Smooth muscle cell (in vitro differentiated cells): ENCODE data around the gene ZBTB43. TPM values are rescaled to one million over a fixed set of nuclear protein-coding genes. Genes with fewer than 3 reads are reported as not detected.

ENCODE experiments used
- DNase-seq: peaks from one replicate; lab custom pipeline; 2025; ENCODE audit not compliant: unreplicated experiment; lab: John Stamatoyannopoulos, UW
- H2AFZ ChIP-seq: fragments of 200-600 bp; sonication (generic); 2 replicates; pipeline ENCODE4 v1.6.0; 2016; ENCODE audit warnings: antibody characterized with exemption, low read depth, mild to moderate bottlenecking
- H3F3A ChIP-seq: fragments of 200-600 bp; sonication (generic); 2 replicates; pipeline ENCODE4 v1.6.0; 2017; ENCODE audit warnings: antibody characterized with exemption, low read depth
- H3K27ac ChIP-seq: fragments of 200-600 bp; sonication (generic); 2 replicates; pipeline ENCODE4 v1.5.1; 2016; ENCODE audit warnings: low read depth, mild to moderate bottlenecking
- H3K27me3 ChIP-seq: fragments of 200-600 bp; sonication (generic); 2 replicates; pipeline ENCODE4 v1.6.1; 2016; ENCODE audit warnings: low read depth, mild to moderate bottlenecking
- H3K36me3 ChIP-seq: fragments of 200-600 bp; sonication (generic); 2 replicates; pipeline ENCODE4 v1.5.1; 2016; ENCODE audit warnings: low read depth
- H3K4me1 ChIP-seq: fragments of 200-600 bp; sonication (generic); 2 replicates; pipeline ENCODE4 v1.5.1; 2016; ENCODE audit warnings: low read depth
- H3K4me2 ChIP-seq: fragments of 200-600 bp; sonication (generic); 2 replicates; pipeline ENCODE4 v1.6.0; 2016; ENCODE audit warnings: mild to moderate bottlenecking
- H3K4me3 ChIP-seq: fragments of 200-600 bp; sonication (generic); 2 replicates; pipeline ENCODE4 v1.5.1; 2016; ENCODE audit warnings: mild to moderate bottlenecking
- H3K79me2 ChIP-seq: fragments of 200-600 bp; sonication (generic); 2 replicates; pipeline ENCODE4 v1.6.0; 2016; ENCODE audit warnings: low read depth, mild to moderate bottlenecking
- H3K9ac ChIP-seq: fragments of 200-600 bp; sonication (generic); 2 replicates; pipeline ENCODE4 v1.6.0; 2016; ENCODE audit warnings: low read depth
- H3K9me3 ChIP-seq: fragments of 200-600 bp; sonication (generic); replicated peaks from 2 replicates; pipeline ENCODE4 v1.5.1; 2016; ENCODE audit warnings: low read depth
- H4K20me1 ChIP-seq: fragments of 200-600 bp; sonication (generic); 2 replicates; pipeline ENCODE4 v1.6.0; 2016; ENCODE audit warnings: low read depth
- CTCF ChIP-seq: fragments of 200-600 bp; sonication (generic); IDR thresholded peaks from 2 replicates; pipeline ENCODE4 v1.5.1; 2017; ENCODE audit warnings: borderline replicate concordance, mild to moderate bottlenecking, antibody characterized with exemption; ENCODE audit not compliant: insufficient read depth, poor library complexity, severe bottlenecking
- WGBS: methylation state at CpG from one replicate; pipeline ENCODE4 v1.1.7; 2016; ENCODE audit warnings: low lambda C conversion rate; 5-methylcytosine and 5-hydroxymethylcytosine counted together
- polyA plus RNA-seq: library from polyadenylated mRNA; unstranded; fragments of >200 nt; fragmentation: Nextera tagmentation; extraction: Ambion mirVana; gene quantifications from 2 replicates; pipeline ENCODE4 v1.2.1, GENCODE V29; 2016
- total RNA-seq: library from RNA; depleted of rRNA; stranded (reverse); fragments of >200 nt; gene quantifications from 2 replicates; pipeline ENCODE4 v1.2.3, GENCODE V29; 2014

ZBTB43 gene
- total and polyA plus RNA-seq, 2 experiments from 2014 or later: 11.5 to 12.3 TPM

GRCh38 chr9:126880226-126880946, 75.5 kb downstream of the ZBTB43 start:
- peaks cover 47% of the 10 kb centered on the region for H3K79me2 ChIP-seq
- H3K4me3 ChIP-seq: no peak overlapping the region
- H3K36me3 ChIP-seq: peaks cover 11% of the 10 kb centered on the region
- H3K27ac ChIP-seq: no peak overlapping the region
- H3K4me1 ChIP-seq: peaks cover 8% of the 10 kb centered on the region
- TF ChIP-seq CTCF: no peak
- H3F3A ChIP-seq: peaks cover 8% of the 10 kb centered on the region
- no peak overlapping the region for H3K9ac ChIP-seq
- no peaks in the 10 kb centered on the region for H3K9me3 ChIP-seq
- H2AFZ ChIP-seq: no peak overlapping the region
- no peaks in the 10 kb centered on the region for H3K27me3 ChIP-seq
- H4K20me1 ChIP-seq: peaks cover 98% of the 10 kb centered on the region
- 98% methylated on average over 23 of the region's 23 CpGs for WGBS
- H3K4me2 ChIP-seq: no peak overlapping the region
- DNase-seq: no peak

DNA sequence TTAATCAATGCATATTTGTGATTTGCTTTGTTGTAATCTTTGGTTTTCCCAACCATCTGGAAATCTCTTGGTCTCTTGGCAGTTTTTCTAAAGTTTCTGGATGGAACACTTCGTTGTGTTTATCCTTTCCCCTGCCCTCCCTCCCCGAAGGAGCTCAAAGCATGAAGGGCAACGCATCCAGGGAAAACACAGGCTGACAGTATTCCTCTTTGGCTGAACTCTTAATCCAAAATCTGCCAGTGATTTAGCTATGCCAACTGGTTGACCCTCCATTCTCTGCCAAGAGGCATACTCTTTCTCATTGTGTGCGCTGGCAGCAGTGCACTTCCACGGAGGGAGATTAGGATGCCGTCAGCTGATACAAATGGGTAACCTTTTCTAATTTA, 76.1 kb downstream of the ZBTB43 start:
- H3K4me3 ChIP-seq: no peak overlapping the region
- H2AFZ ChIP-seq: no peak overlapping the region
- H3K79me2 ChIP-seq: peaks cover 47% of the 10 kb centered on the region
- H3K4me2 ChIP-seq: no peak overlapping the region
- H3K9ac ChIP-seq: no peak overlapping the region
- H3K36me3 ChIP-seq: peaks cover 11% of the 10 kb centered on the region
- no peaks in the 10 kb centered on the region for H3K27me3 ChIP-seq
- 97% methylated on average over 6 of the region's 6 CpGs for WGBS
- no peaks in the 10 kb centered on the region for H3K9me3 ChIP-seq
- H3F3A ChIP-seq: peaks cover 4% of the 10 kb centered on the region
- TF ChIP-seq CTCF: no peak
- no peak overlapping the region for H3K27ac ChIP-seq
- peaks cover 8% of the 10 kb centered on the region for H3K4me1 ChIP-seq
- peaks cover 97% of the 10 kb centered on the region for H4K20me1 ChIP-seq
- no peak for DNase-seq

DNA sequence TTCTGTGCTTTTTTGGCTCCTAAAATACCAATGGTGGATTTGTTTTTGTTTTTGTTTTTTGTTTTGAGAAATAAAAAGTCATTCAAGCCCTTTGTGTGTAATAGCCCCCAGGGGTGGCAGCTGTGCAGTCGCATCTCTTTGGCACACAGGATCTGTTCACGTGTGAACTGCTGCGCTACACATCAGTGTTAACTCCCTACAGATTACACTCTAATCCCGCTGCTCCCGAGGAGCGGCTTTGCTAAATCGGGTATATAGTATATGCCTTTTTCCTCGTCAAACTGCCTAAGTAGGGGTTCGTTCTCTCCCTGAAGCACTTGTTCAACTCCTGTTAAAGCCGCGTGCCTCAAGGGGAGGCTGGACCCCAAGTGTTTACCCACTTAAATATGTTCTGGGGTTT, 77.9 kb downstream of the ZBTB43 start:
- H4K20me1 ChIP-seq: peaks cover 80% of the 10 kb centered on the region
- no peaks in the 10 kb centered on the region for H3K27me3 ChIP-seq
- H3K4me2 ChIP-seq: no peak overlapping the region
- peaks cover 31% of the 10 kb centered on the region for H3K79me2 ChIP-seq
- DNase-seq: no peak
- H3K9me3 ChIP-seq: no peaks in the 10 kb centered on the region
- H2AFZ ChIP-seq: no peak overlapping the region
- H3K27ac ChIP-seq: no peak overlapping the region
- 90% methylated on average over 11 of the region's 11 CpGs for WGBS
- H3K4me1 ChIP-seq: peaks cover 8% of the 10 kb centered on the region
- peaks cover 11% of the 10 kb centered on the region for H3K36me3 ChIP-seq
- no peak for TF ChIP-seq CTCF
- no peaks in the 10 kb centered on the region for H3F3A ChIP-seq
- no peak overlapping the region for H3K9ac ChIP-seq
- no peak overlapping the region for H3K4me3 ChIP-seq

- Histone ChIP-seq H3K9me3 (no peaks in the 10 kb centered on the region), H3K79me2 (peaks cover 23% of the 10 kb centered on the region), H3K27ac (no peak overlapping the region), H3K4me3 (no peak overlapping the region), H3K4me1 (peaks cover 8% of the 10 kb centered on the region), H4K20me1 (peaks cover 72% of the 10 kb centered on the region), H3K36me3 (peaks cover 11% of the 10 kb centered on the region), H3K4me2 (no peak overlapping the region), H3K9ac (no peak overlapping the region), H2AFZ (no peak overlapping the region), H3F3A (no peaks in the 10 kb centered on the region), H3K27me3 (no peaks in the 10 kb centered on the region)
- DNase-seq: no peak
- WGBS: 85% methylated on average over 15 of the region's 15 CpGs
- TF ChIP-seq CTCF: no peak
Observed at GRCh38 chr9:126883636-126884035, 78.8 kb downstream of the ZBTB43 start.
